H7 (cell line): ENCODE data around the gene SDHC. TPM values are rescaled to one million over a fixed set of nuclear protein-coding genes. Genes with fewer than 3 reads are reported as not detected.

Experiments
- DNase-seq: peaks from one replicate; pipeline ENCODE4 v3.0.0; 2012
- H3K27me3 ChIP-seq: 2 replicates; pipeline ENCODE4 v1.6.0; 2011; ENCODE audit warnings: mild to moderate bottlenecking, low read length; ENCODE audit not compliant: control insufficient read depth, insufficient read depth
- H3K36me3 ChIP-seq: replicated peaks from 2 replicates; pipeline ENCODE4 v1.5.1; 2011; ENCODE audit warnings: low read length; ENCODE audit not compliant: control insufficient read depth, insufficient read depth
- H3K4me3 ChIP-seq: 2 replicates; pipeline ENCODE4 v1.5.1; 2011; ENCODE audit warnings: low read depth, mild to moderate bottlenecking, control low read depth, low read length, moderate library complexity; ENCODE audit not compliant: insufficient read depth
- total RNA-seq: library from RNA; depleted of rRNA; stranded (reverse); fragments of >200 nt; shearing (Covaris generic); gene quantifications from 2 replicates; pipeline ENCODE4 v1.2.3, GENCODE V29; 2014; rRNA removed

SDHC gene
- 37.3 and 44.3 TPM in 2 replicates for total RNA-seq

GRCh38 chr1:161314201-161314981, at the start of gene SDHC:
Gene SDHC, plus strand, starts transcription at chr1:161314381. Its CDS starts 25 bp downstream, at chr1:161314406.
- H3K27me3 ChIP-seq: no peaks in the 10 kb centered on the region
- peak; percentile 96 for DNase-seq
- H3K36me3 ChIP-seq: no peaks in the 10 kb centered on the region
- H3K4me3 ChIP-seq: peak within 1 kb of the TSS; percentile 96

- Histone ChIP-seq H3K4me3 (no peak overlapping the region), H3K36me3 (no peaks in the 10 kb centered on the region), H3K27me3 (peaks cover 16% of the 10 kb centered on the region)
- DNase-seq: no peak
Observed at GRCh38 chr1:161265305-161265704, 48.9 kb upstream of the SDHC start.

- Histone ChIP-seq H3K36me3 (no peaks in the 10 kb centered on the region), H3K4me3 (no peak overlapping the region), H3K27me3 (peaks cover 7% of the 10 kb centered on the region; the same call in 1 of the 2 replicates)
- no peak for DNase-seq
Observed at GRCh38 chr1:161266202-161266601, 48.0 kb upstream of the SDHC start.

GRCh38 chr1:161266836-161267235, 47.3 kb upstream of the SDHC start:
- H3K27me3 ChIP-seq: peaks cover under 1% of the 10 kb centered on the region; the same call in 1 of the 2 replicates
- no peaks in the 10 kb centered on the region for H3K36me3 ChIP-seq
- DNase-seq: no peak
- no peak overlapping the region for H3K4me3 ChIP-seq

- no peak for DNase-seq
- Histone ChIP-seq H3K27me3 (no peaks in the 10 kb centered on the region; the same call in 1 of the 2 replicates), H3K4me3 (no peak overlapping the region), H3K36me3 (no peaks in the 10 kb centered on the region)
Observed at GRCh38 chr1:161267321-161267720, 46.9 kb upstream of the SDHC start.

GRCh38 chr1:161273402-161273801, 40.8 kb upstream of the SDHC start:
- H3K4me3 ChIP-seq: no peak overlapping the region
- DNase-seq: no peak

GRCh38 chr1:161274874-161275273, 39.3 kb upstream of the SDHC start:
- DNase-seq: no peak
- Histone ChIP-seq H3K4me3 (no peak overlapping the region), H3K27me3 (no peaks in the 10 kb centered on the region; the same call in 1 of the 2 replicates), H3K36me3 (no peaks in the 10 kb centered on the region)

More at GRCh38 chr1:161273402-161273801, 40.8 kb upstream of the SDHC start:
- Histone ChIP-seq H3K27me3 (no peaks in the 10 kb centered on the region; the same call in 1 of the 2 replicates), H3K36me3 (no peaks in the 10 kb centered on the region)

GRCh38 chr1:161282991-161283390, 31.2 kb upstream of the SDHC start:
- DNase-seq: no peak
- no peaks in the 10 kb centered on the region; the same call in 1 of the 2 replicates for H3K27me3 ChIP-seq
- no peaks in the 10 kb centered on the region for H3K36me3 ChIP-seq
- H3K4me3 ChIP-seq: no peak overlapping the region

GRCh38 chr1:161285113-161285512, 29.1 kb upstream of the SDHC start:
- H3K36me3 ChIP-seq: no peaks in the 10 kb centered on the region
- DNase-seq: no peak
- H3K4me3 ChIP-seq: no peak overlapping the region
- H3K27me3 ChIP-seq: no peaks in the 10 kb centered on the region; the same call in 1 of the 2 replicates

GRCh38 chr1:161285521-161285920, 28.7 kb upstream of the SDHC start:
- Histone ChIP-seq H3K36me3 (no peaks in the 10 kb centered on the region), H3K4me3 (no peak overlapping the region), H3K27me3 (no peaks in the 10 kb centered on the region; the same call in 1 of the 2 replicates)
- peak; percentile 70 for DNase-seq

GRCh38 chr1:161287482-161288054, 26.6 kb upstream of the SDHC start:
- H3K36me3 ChIP-seq: no peaks in the 10 kb centered on the region
- DNase-seq: no peak

GRCh38 chr1:161290779-161291178, 23.4 kb upstream of the SDHC start:
- DNase-seq: no peak
- no peaks in the 10 kb centered on the region for H3K27me3 ChIP-seq
- no peak overlapping the region for H3K4me3 ChIP-seq
- no peaks in the 10 kb centered on the region for H3K36me3 ChIP-seq

More at GRCh38 chr1:161287482-161288054, 26.6 kb upstream of the SDHC start:
- Histone ChIP-seq H3K27me3 (no peaks in the 10 kb centered on the region; the same call in 1 of the 2 replicates), H3K4me3 (no peak overlapping the region)

GRCh38 chr1:161297415-161297814, 16.8 kb upstream of the SDHC start:
- Histone ChIP-seq H3K36me3 (no peaks in the 10 kb centered on the region), H3K27me3 (no peaks in the 10 kb centered on the region), H3K4me3 (no peak overlapping the region)
- DNase-seq: no peak

GRCh38 chr1:161298116-161298515, 16.1 kb upstream of the SDHC start:
- Histone ChIP-seq H3K27me3 (no peaks in the 10 kb centered on the region), H3K36me3 (no peaks in the 10 kb centered on the region), H3K4me3 (no peak overlapping the region)
- DNase-seq: no peak

- Histone ChIP-seq H3K36me3 (no peaks in the 10 kb centered on the region), H3K27me3 (no peaks in the 10 kb centered on the region), H3K4me3 (no peak overlapping the region)
- peak; percentile 52 for DNase-seq
Observed at GRCh38 chr1:161299347-161299746, 14.8 kb upstream of the SDHC start.
